ENCODE results near the gene CCDC15.

Gene CCDC15

GRCh38 chr11:125062218-125062930 is 108.4 kb downstream of the CCDC15 start:
- peak overlapping the region; percentile 92 for H3K27ac Mint-ChIP-seq
- peaks cover 27% of the 10 kb centered on the region for H3K4me1 Mint-ChIP-seq
- H3K4me3 Mint-ChIP-seq, result peak overlapping the region; percentile 85
- no peaks in the 10 kb centered on the region for H3K9me3 Mint-ChIP-seq
- no peaks in the 10 kb centered on the region for H3K27me3 Mint-ChIP-seq
- peak; percentile 6 for ATAC-seq
- no peaks in the 10 kb centered on the region for H3K36me3 Mint-ChIP-seq

DNA sequence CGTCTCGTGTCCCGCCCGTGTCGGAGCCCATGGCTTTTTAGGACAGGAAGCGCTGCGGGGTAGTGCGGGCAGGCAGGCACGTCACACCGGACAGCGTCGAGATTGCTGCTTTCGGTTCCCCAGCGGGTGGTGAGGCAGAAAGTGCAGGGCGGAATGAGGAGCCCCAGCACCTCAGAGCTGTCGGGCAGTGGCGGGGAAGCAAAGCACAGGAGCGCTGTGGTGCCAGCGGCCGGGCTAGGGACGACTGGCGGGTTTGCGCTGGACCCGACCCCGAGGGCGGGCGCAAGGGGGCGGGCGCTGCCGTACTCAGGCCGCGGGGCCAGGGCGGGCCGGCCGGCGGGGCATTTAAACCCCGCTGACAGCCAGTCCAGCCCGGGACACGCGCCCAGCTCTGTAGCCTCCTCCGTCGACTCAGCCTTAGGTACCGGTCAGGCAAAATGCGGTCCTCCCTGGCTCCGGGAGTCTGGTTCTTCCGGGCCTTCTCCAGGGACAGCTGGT is 109.0 kb downstream of the CCDC15 start, which contains the start of gene SLC37A2:
SLC37A2 (plus strand) TSS at position 375 of the 498 bp plus-strand sequence; CDS start at position 438, 63 bp downstream.
- Mint-ChIP-seq H3K4me3 (peak within 1 kb of the TSS; percentile 85), H3K4me1 (peaks cover 27% of the 10 kb centered on the region), H3K36me3 (no peaks in the 10 kb centered on the region), H3K27ac (peak within 1 kb of the TSS; percentile 92), H3K9me3 (no peaks in the 10 kb centered on the region), H3K27me3 (no peaks in the 10 kb centered on the region)
- peak; percentile 97 for ATAC-seq

DNA sequence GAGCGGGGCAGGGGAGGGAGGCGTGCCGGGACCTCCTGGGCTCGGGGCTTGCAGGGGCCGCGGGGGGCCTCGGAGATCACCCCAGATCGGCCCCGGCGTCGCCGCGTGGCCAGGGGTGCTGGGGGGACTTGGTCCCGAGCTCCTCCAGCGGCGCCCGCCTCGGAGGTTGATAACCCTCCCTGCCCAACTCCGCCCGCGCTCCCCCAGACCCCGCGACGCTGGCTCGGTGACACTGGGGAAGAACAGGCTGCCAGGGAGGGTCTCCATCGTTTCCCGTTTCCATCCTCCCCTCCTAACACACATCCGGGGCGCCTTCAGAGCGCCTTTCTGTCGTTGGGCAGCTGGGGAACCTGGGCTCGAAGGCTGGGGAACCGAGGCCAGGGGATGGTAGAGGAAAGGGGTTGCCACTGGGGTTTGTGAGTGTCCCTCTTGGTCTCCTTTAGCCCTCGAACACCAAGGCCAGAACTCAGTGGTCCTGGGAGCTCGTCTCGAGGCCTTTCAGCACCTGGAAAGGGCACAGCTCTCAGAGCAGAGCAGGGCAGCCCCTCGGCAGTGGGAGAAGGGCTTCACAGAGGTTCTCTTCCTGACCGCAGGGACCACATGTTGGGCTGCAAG is 109.5 kb downstream of the CCDC15 start:
- Mint-ChIP-seq H3K27ac (peak overlapping the region; percentile 92), H3K27me3 (no peaks in the 10 kb centered on the region), H3K4me3 (peak overlapping the region; percentile 85)

GRCh38 chr11:125064070-125064469 is 110.1 kb downstream of the CCDC15 start:
- ATAC-seq, result no peak
- Mint-ChIP-seq H3K36me3 (no peaks in the 10 kb centered on the region), H3K27ac (peak overlapping the region; percentile 92), H3K9me3 (no peaks in the 10 kb centered on the region), H3K4me3 (peak overlapping the region; percentile 85), H3K4me1 (peaks cover 35% of the 10 kb centered on the region), H3K27me3 (no peaks in the 10 kb centered on the region)

More for the DNA sequence above, 109.5 kb downstream of the CCDC15 start:
- Mint-ChIP-seq H3K4me1 (peaks cover 32% of the 10 kb centered on the region), H3K9me3 (no peaks in the 10 kb centered on the region), H3K36me3 (no peaks in the 10 kb centered on the region)
- ATAC-seq, result peak; percentile 57

DNA sequence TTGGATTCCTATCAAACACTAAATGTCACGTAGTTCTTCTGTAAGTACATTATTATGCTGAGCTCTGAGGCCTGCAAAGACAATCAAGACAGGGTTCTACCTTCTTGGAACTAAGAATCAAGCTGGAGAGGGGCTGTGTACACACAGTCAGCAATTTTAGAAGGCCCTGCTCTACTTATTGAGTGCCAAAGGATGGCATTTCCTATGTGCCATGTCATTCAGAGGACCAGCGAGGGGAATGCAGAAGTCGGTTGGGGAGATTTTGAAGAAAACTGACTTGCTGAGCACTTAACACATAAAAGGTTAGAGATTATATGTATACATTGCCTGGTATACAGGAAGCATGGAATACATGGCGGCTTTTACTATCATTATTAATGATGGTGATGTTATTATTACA is 114.4 kb downstream of the CCDC15 start:
- no peak for ATAC-seq

GRCh38 chr11:125069008-125069407 is 115.0 kb downstream of the CCDC15 start:
- Mint-ChIP-seq H3K27ac (peak overlapping the region; percentile 93), H3K4me3 (no peak overlapping the region), H3K36me3 (peaks cover 4% of the 10 kb centered on the region), H3K4me1 (peaks cover 71% of the 10 kb centered on the region), H3K9me3 (peaks cover 2% of the 10 kb centered on the region), H3K27me3 (no peaks in the 10 kb centered on the region)
- ATAC-seq, result no peak

More for the DNA sequence above, 114.4 kb downstream of the CCDC15 start:
- Mint-ChIP-seq H3K4me3 (no peak overlapping the region), H3K27me3 (no peaks in the 10 kb centered on the region), H3K27ac (peak overlapping the region; percentile 93), H3K4me1 (peaks cover 70% of the 10 kb centered on the region), H3K36me3 (no peaks in the 10 kb centered on the region), H3K9me3 (no peaks in the 10 kb centered on the region)

DNA sequence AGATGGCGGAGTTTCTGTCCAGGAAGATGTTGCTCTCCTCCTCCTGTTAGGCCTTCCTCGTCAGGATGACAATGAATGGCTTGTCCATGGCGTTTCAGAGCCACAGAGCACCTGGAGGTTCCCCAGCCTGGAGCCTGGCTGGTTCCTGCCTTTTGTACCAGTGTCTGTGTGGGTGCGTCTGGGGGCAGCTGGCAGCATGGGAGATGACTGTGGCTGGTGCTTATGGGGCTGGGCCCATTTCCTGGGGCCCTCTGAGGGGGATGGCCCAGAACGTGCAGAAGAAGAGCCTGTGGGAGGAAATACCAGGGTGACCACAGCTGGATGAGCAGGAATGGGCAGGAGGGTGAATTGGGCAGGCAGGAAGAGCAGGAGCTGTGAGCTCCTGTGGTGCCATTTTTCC is 115.8 kb downstream of the CCDC15 start:
- H3K9me3 Mint-ChIP-seq, result peaks cover 6% of the 10 kb centered on the region
- peak overlapping the region; percentile 93 for H3K27ac Mint-ChIP-seq
- no peaks in the 10 kb centered on the region for H3K27me3 Mint-ChIP-seq
- H3K4me1 Mint-ChIP-seq, result peaks cover 68% of the 10 kb centered on the region
- no peak overlapping the region for H3K4me3 Mint-ChIP-seq
- peaks cover 8% of the 10 kb centered on the region for H3K36me3 Mint-ChIP-seq
- no peak for ATAC-seq

GRCh38 chr11:125070699-125071254 is 116.8 kb downstream of the CCDC15 start:
- peak; percentile 92 for ATAC-seq
- H3K9me3 Mint-ChIP-seq, result peaks cover 6% of the 10 kb centered on the region
- H3K4me1 Mint-ChIP-seq, result peaks cover 68% of the 10 kb centered on the region
- no peaks in the 10 kb centered on the region for H3K27me3 Mint-ChIP-seq
- H3K4me3 Mint-ChIP-seq, result peak overlapping the region; percentile 21
- H3K36me3 Mint-ChIP-seq, result peaks cover 8% of the 10 kb centered on the region
- peak overlapping the region; percentile 93 for H3K27ac Mint-ChIP-seq

GRCh38 chr11:125071435-125071834 is 117.4 kb downstream of the CCDC15 start:
- Mint-ChIP-seq H3K4me1 (peaks cover 69% of the 10 kb centered on the region), H3K27ac (peak overlapping the region; percentile 93), H3K4me3 (peak overlapping the region; percentile 49), H3K27me3 (no peaks in the 10 kb centered on the region), H3K9me3 (peaks cover 6% of the 10 kb centered on the region), H3K36me3 (peaks cover 8% of the 10 kb centered on the region)
- ATAC-seq, result no peak

DNA sequence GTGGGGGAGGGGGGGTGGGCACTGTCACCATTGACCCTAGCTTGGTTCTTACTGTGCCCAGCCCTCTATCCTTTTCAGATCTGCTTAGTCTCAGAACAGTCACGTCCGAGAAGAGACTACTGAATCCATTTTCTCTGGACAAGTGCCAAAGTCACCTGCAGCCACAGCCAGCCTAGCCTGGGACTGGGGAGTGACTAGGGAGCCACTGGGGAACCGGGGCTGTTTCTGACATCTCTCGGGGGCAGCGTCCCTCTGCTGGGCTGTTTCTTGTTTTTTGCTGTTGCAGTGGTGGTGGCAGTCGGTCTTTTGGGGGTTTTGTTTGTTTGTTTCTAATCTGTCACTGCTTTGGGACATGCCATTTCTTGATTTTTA is 117.8 kb downstream of the CCDC15 start:
- H3K27me3 Mint-ChIP-seq, result no peaks in the 10 kb centered on the region
- peak overlapping the region; percentile 93 for H3K27ac Mint-ChIP-seq
- no peak for ATAC-seq
- H3K9me3 Mint-ChIP-seq, result peaks cover 6% of the 10 kb centered on the region
- peaks cover 69% of the 10 kb centered on the region for H3K4me1 Mint-ChIP-seq
- peaks cover 8% of the 10 kb centered on the region for H3K36me3 Mint-ChIP-seq
- peak overlapping the region; percentile 42 for H3K4me3 Mint-ChIP-seq

DNA sequence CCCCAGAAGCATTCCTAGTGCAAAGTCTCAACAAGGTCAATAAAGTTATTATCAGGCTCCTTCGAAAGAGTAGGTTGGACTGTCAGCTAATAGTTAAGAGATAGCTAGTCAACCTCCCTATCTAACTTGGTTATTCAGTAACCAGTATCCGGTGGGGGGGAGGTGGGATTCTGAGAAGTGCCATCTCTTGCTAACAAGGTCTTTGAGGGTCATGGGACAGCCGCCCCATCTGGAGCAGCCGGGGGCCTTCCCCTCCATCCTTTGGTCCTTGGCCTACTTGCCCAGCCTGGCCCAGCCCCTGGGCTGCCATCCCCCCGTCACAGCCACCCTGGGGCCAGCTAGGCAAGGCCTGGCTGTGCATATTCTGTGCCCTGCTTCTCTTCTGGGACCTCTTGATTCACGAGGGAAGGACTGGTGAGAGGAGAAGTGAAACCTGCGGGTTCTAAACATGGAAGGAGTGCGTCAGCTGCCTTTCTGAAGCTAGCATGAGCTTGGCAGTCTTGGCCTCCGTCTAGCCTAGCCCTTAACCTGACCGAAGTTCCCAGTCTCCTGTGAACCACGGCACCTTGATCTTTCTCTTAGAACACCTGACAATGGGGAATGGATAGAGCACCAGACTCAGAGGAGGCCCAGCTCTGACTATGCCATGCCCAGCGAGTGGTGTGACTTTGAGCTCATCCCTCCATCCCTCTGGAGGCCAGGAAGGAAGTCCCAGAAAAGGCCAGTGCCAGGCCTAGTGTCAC is 118.4 kb downstream of the CCDC15 start:
- H3K27me3 Mint-ChIP-seq, result no peaks in the 10 kb centered on the region
- H3K4me1 Mint-ChIP-seq, result peaks cover 69% of the 10 kb centered on the region
- peaks cover 8% of the 10 kb centered on the region for H3K36me3 Mint-ChIP-seq
- H3K9me3 Mint-ChIP-seq, result peaks cover 6% of the 10 kb centered on the region
- H3K4me3 Mint-ChIP-seq, result peak overlapping the region; percentile 42
- ATAC-seq, result peak; percentile 92
- peak overlapping the region; percentile 93 for H3K27ac Mint-ChIP-seq

- Mint-ChIP-seq H3K36me3 (peaks cover 12% of the 10 kb centered on the region), H3K4me3 (no peak overlapping the region), H3K27me3 (no peaks in the 10 kb centered on the region)
Observed at GRCh38 chr11:125072961-125073590, 119.1 kb downstream of the CCDC15 start.

GRCh38 chr11:125073616-125074483 is 119.8 kb downstream of the CCDC15 start:
- peak overlapping the region; percentile 34 for H3K4me3 Mint-ChIP-seq
- ATAC-seq, result no peak
- H3K27me3 Mint-ChIP-seq, result no peaks in the 10 kb centered on the region
- H3K9me3 Mint-ChIP-seq, result peaks cover 6% of the 10 kb centered on the region
- peaks cover 63% of the 10 kb centered on the region for H3K4me1 Mint-ChIP-seq
- H3K36me3 Mint-ChIP-seq, result peaks cover 20% of the 10 kb centered on the region
- H3K27ac Mint-ChIP-seq, result peak overlapping the region; percentile 93

More at GRCh38 chr11:125072961-125073590, 119.1 kb downstream of the CCDC15 start:
- H3K4me1 Mint-ChIP-seq, result peaks cover 68% of the 10 kb centered on the region
- H3K27ac Mint-ChIP-seq, result peak overlapping the region; percentile 93
- no peak for ATAC-seq
- H3K9me3 Mint-ChIP-seq, result peaks cover 6% of the 10 kb centered on the region

Measured in stimulated activated memory B cell treated with anti-CD40 and anti-IgM and Interleukin-4, amounts not matched to agents 10 μg/mL and 1 μg/mL and 100 μg/mL, for 72 hours (primary cell).